Uterus (tissue), 2 donors: ENCODE measurements around the gene SPPL2C.

ENCODE experiments used
- CTCF ChIP-seq, 4 experiments: fragments of 200-600 bp in 2 of 4; fragments of 450-650 bp in 2 of 4; sonication (generic) in 2 of 4; IDR thresholded peaks; one replicate each; pipeline ENCODE4 v1.5.1; 2016 to 2019; ENCODE audit warnings: antibody characterized with exemption in 4 of 4, mild to moderate bottlenecking in 2 of 4, moderate library complexity in 1 of 4
- POLR2A ChIP-seq, 2 donors: fragments of 450-650 bp; IDR thresholded peaks; one replicate each; pipeline ENCODE4 v1.6.1; 2016; ENCODE audit warnings: antibody characterized with exemption in 2 of 2, mild to moderate bottlenecking in 1 of 2, moderate library complexity in 1 of 2

- TF ChIP-seq CTCF (IDR thresholded peaks at IDR 0.05) (no peak), POLR2A (IDR thresholded peaks at IDR 0.05) (no peak)
Measured at GRCh38 chr17:45861165-45861564, 16.5 kb downstream of the SPPL2C start.
